B cell (primary cell): Measurements from ENCODE around the gene NRXN2.
A peak's percentile ranks its signal among the peaks of the same experiment; 100 is the strongest.

Source experiments
- EZH2 ChIP-seq: IDR thresholded peaks from 2 replicates; pipeline ENCODE4 v1.6.1; 2012; ENCODE audit warnings: borderline replicate concordance, low read depth, mild to moderate bottlenecking, moderate library complexity, low read length; ENCODE audit not compliant: insufficient read depth, poor library complexity, severe bottlenecking
- TF ChIP-seq, protein P1 (sequence below): fragments of 200-600 bp; IDR thresholded peaks from one replicate; pipeline ENCODE4 v1.8.0; 2022; ENCODE audit warnings: antibody characterized with exemption, mild to moderate bottlenecking

DNA sequence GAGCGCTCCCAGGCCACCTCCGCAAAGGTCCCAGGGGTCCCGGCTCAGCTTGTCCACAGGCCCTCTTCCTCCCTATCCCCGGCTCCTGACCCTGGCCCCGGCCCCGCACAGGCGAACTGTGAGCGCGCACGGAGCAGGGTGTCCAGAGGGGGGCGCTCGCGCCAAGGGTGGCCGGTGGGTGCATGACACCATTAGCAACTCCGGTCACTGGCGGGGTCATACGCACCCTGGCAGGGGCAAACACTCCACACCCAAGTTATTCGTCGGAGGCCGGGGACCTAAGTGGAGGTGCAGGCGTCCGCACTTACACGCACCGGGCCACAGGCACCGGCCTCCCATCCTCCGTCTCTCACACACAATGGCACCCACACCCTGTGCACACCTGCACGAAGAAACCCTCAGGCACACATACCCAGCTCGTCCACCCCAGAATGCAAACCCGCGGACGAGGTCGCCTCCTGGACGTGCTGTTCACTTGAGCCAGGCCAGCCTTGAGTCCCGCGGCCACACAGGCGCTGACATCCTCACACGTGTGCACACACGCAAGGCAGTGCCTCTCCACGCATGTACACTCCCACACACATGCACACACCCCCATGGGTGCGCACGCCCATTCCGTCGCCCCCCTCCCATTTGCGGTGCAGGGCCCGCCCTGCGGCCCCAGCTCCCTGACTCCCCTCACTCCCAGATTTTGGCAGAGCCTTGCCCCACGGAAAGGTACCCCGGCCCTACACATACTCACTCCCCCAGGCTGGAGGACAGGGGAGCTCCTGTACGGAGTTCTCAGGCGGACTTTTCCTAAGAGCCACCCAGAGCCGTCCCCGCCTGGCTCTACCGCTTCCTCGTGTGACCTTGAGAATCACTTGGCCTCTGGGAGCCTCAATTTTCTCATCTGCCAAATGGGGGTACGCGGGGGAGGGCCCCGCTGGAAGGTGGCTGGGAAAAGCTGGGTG lies 20.9 kb upstream of the NRXN2 start, which contains the start of gene RASGRP2:
- TF ChIP-seq, protein P1, sequence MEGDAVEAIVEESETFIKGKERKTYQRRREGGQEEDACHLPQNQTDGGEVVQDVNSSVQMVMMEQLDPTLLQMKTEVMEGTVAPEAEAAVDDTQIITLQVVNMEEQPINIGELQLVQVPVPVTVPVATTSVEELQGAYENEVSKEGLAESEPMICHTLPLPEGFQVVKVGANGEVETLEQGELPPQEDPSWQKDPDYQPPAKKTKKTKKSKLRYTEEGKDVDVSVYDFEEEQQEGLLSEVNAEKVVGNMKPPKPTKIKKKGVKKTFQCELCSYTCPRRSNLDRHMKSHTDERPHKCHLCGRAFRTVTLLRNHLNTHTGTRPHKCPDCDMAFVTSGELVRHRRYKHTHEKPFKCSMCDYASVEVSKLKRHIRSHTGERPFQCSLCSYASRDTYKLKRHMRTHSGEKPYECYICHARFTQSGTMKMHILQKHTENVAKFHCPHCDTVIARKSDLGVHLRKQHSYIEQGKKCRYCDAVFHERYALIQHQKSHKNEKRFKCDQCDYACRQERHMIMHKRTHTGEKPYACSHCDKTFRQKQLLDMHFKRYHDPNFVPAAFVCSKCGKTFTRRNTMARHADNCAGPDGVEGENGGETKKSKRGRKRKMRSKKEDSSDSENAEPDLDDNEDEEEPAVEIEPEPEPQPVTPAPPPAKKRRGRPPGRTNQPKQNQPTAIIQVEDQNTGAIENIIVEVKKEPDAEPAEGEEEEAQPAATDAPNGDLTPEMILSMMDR = peak; percentile 64
- no peak for TF ChIP-seq EZH2
